HepG2 (cell line): ENCODE results near the gene CNTD1. TPM values are rescaled to one million over a fixed set of nuclear protein-coding genes. Genes with fewer than 3 reads are reported as not detected.
A peak's percentile ranks its signal among the peaks of the same experiment; 100 is the strongest.

ENCODE experiments used
- CCAR2 ChIP-seq: fragments of 200-400 bp; formaldehyde crosslinking; optimal IDR thresholded peaks from 2 replicates; pipeline ENCODE3; 2018; ENCODE audit warnings: low read depth, mild to moderate bottlenecking, low read length, moderate library complexity
- HNRNPLL ChIP-seq: fragments of 200-400 bp; formaldehyde crosslinking; IDR thresholded peaks from 2 replicates; pipeline ENCODE4 v1.6.1; 2017; ENCODE audit warnings: mild to moderate bottlenecking, low read depth, low read length; ENCODE audit not compliant: poor library complexity, severe bottlenecking
- JUNB ChIP-seq: sonication (generic); formaldehyde crosslinking; IDR thresholded peaks from 2 replicates; pipeline ENCODE4 v1.8.0; 2022; ENCODE audit warnings: missing genetic modification reagents, mild to moderate bottlenecking, borderline replicate concordance
- KDM5B ChIP-seq: sonication (generic); formaldehyde crosslinking; IDR thresholded peaks from 2 replicates; pipeline ENCODE4 v1.4.0; 2020; ENCODE audit warnings: missing genetic modification reagents, mild to moderate bottlenecking, borderline replicate concordance
- NCOA2 ChIP-seq: sonication (generic); formaldehyde crosslinking; IDR thresholded peaks from 2 replicates; pipeline ENCODE4 v1.8.0; 2022; ENCODE audit warnings: inconsistent platforms
- NKX3-1 ChIP-seq: sonication (generic); formaldehyde crosslinking; IDR thresholded peaks from 2 replicates; pipeline ENCODE4 v1.5.0; 2020; ENCODE audit warnings: missing genetic modification reagents
- SNRNP70 ChIP-seq: fragments of 200-400 bp; formaldehyde crosslinking; IDR thresholded peaks from 2 replicates; pipeline ENCODE4 v1.6.1; 2017; ENCODE audit warnings: mild to moderate bottlenecking, low read depth, low read length, moderate library complexity
- SOX6 ChIP-seq, 2 experiments: fragments of 450-650 bp in 1 of 2; sonication (generic) in 1 of 2; formaldehyde crosslinking in 1 of 2; IDR thresholded peaks; 2 replicates each; pipeline versions ENCODE4 v1.4.0 to v1.6.1; 2017 to 2020; ENCODE audit warnings: antibody characterized with exemption in 1 of 2, mild to moderate bottlenecking in 1 of 2, missing genetic modification reagents in 1 of 2
- ZMYM4 ChIP-seq: sonication (generic); formaldehyde crosslinking; IDR thresholded peaks from 2 replicates; pipeline ENCODE4 v1.8.1; 2023; ENCODE audit warnings: mild to moderate bottlenecking, missing genetic modification reagents
- ZNF382 ChIP-seq: sonication (generic); formaldehyde crosslinking; IDR thresholded peaks from 2 replicates; pipeline ENCODE4 v1.5.0; 2020; ENCODE audit warnings: missing genetic modification reagents, mild to moderate bottlenecking, borderline replicate concordance
- ZNF589 ChIP-seq: sonication (generic); formaldehyde crosslinking; conservative IDR thresholded peaks from 2 replicates; pipeline ENCODE4 v1.8.0; 2022; ENCODE audit warnings: mild to moderate bottlenecking, moderate library complexity, missing genetic modification reagents
- ZNF761 ChIP-seq: sonication (generic); formaldehyde crosslinking; conservative IDR thresholded peaks from 2 replicates; pipeline ENCODE4 v1.4.0; 2020; ENCODE audit warnings: mild to moderate bottlenecking, missing genetic modification reagents
- polyA plus RNA-seq, 8 experiments: library from polyadenylated mRNA; depleted of rRNA in 3 of 8; stranded (reverse) in 7 of 8; unstranded in 1 of 8; fragments of >200 nt; fragmentation: Illumina TruSeq in 4 of 8; extraction: Trizol in 4 of 8; gene quantifications; 2 replicates each; pipeline versions ENCODE4 v1.2.1 to v1.2.3, GENCODE V29; 2011 to 2016; ENCODE audit warnings: low read depth in 4 of 8, missing spikeins in 1 of 8, mixed read lengths in 1 of 8; ENCODE audit not compliant: insufficient read depth in 1 of 8
- total RNA-seq, 5 experiments: library from RNA; depleted of rRNA; stranded (reverse); fragments of >200 nt; fragmentation: Illumina TruSeq; extraction: Trizol; gene quantifications; 2 replicates each; pipeline ENCODE4 v1.2.3, GENCODE V29; 2016; ENCODE audit warnings: low read depth in 1 of 5
- TF ChIP-seq, protein P1 (sequence below): sonication (generic); formaldehyde crosslinking; IDR thresholded peaks from 2 replicates; pipeline ENCODE4 v1.8.0; 2022; ENCODE audit warnings: missing genetic modification reagents, mild to moderate bottlenecking, moderate library complexity, borderline replicate concordance
- TF ChIP-seq, protein P2 (sequence below): sonication (generic); formaldehyde crosslinking; IDR thresholded peaks from 2 replicates; pipeline ENCODE4 v1.5.0; 2020; ENCODE audit warnings: mild to moderate bottlenecking, missing genetic modification reagents
- TF ChIP-seq, protein P3 (sequence below): sonication (generic); formaldehyde crosslinking; IDR thresholded peaks from 2 replicates; pipeline ENCODE4 v1.4.0; 2020; ENCODE audit warnings: missing genetic modification reagents
- TF ChIP-seq, protein P4 (sequence below): sonication (generic); formaldehyde crosslinking; IDR thresholded peaks from 2 replicates; pipeline ENCODE4 v1.5.0; 2020; ENCODE audit warnings: mild to moderate bottlenecking, missing genetic modification reagents

Gene CNTD1
- total and polyA plus RNA-seq, 2 of the 13 experiments (the other 11 are each of a cell fraction or from before 2014, with no cell fraction given) = 0.11 to 0.15 TPM

DNA sequence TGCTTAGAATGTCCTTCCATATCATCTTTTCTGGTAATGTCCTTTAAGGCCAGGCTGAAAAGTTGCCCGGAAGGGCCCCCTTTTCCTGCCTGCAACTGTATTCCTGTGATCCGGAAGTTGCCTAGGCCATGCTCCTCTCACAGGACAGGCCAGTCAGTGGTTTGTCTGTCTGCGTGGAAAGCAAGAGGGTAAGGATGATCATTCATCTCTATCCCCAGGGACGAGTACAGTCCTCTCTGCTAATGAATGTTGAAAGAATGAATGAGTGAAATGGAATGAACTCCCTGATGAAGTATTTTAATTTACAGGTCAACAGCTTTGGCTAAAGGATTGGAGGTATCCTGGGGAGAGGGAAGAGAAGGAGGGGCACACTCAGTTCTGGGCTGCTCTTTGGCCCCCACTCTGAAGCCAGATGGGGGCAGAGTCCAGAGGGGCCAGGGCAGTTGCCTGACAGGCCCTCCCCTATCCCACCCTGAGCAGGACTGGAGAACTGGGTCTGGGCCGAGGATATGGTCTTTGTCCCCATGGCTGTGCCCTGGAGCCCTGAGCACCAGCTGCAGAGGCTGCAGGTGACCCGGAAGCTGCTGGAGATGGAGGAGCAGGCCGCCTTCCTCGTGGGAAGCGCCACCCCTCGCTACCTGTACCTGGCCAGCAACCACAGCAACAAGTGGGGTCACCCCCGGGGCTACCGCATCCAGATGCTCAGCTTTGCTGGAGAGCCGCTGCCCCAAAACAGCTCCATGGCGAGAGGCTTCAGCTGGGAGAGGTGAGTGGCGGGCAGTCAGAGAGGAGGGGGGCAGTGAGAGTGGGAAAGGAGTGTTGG, 55.5 kb downstream of the CNTD1 start (continued):
- TF ChIP-seq NCOA2 (CRISPR knock-in tag) (peak; percentile 30; the same call in 1 of the 2 replicates), KDM5B (CRISPR knock-in tag) (peak; percentile 50; the same call in 1 of the 2 replicates), JUNB (CRISPR knock-in tag) (no peak), ZNF382 (CRISPR knock-in tag) (no peak), SOX6 (IDR thresholded peaks at IDR 0.05) (no peak), SOX6 (CRISPR knock-in tag; IDR thresholded peaks at IDR 0.05) (peak; percentile 82), HNRNPLL (peak; percentile 54), ZMYM4 (CRISPR knock-in tag) (peak; percentile 47; the same call in 1 of the 2 replicates), SNRNP70 (no peak), ZNF761 (CRISPR knock-in tag) (peak; percentile 39; the same call in 1 of the 2 replicates), NKX3-1 (no peak), ZNF589 (0 out of 2 replicates have a peak, but pooled peaks have one; percentile 45), CCAR2 (peak; percentile 47)
- TF ChIP-seq, protein P1, sequence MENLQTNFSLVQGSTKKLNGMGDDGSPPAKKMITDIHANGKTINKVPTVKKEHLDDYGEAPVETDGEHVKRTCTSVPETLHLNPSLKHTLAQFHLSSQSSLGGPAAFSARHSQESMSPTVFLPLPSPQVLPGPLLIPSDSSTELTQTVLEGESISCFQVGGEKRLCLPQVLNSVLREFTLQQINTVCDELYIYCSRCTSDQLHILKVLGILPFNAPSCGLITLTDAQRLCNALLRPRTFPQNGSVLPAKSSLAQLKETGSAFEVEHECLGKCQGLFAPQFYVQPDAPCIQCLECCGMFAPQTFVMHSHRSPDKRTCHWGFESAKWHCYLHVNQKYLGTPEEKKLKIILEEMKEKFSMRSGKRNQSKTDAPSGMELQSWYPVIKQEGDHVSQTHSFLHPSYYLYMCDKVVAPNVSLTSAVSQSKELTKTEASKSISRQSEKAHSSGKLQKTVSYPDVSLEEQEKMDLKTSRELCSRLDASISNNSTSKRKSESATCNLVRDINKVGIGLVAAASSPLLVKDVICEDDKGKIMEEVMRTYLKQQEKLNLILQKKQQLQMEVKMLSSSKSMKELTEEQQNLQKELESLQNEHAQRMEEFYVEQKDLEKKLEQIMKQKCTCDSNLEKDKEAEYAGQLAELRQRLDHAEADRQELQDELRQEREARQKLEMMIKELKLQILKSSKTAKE = peak; percentile 42; the same call in 1 of the 2 replicates
- TF ChIP-seq, protein P2, sequence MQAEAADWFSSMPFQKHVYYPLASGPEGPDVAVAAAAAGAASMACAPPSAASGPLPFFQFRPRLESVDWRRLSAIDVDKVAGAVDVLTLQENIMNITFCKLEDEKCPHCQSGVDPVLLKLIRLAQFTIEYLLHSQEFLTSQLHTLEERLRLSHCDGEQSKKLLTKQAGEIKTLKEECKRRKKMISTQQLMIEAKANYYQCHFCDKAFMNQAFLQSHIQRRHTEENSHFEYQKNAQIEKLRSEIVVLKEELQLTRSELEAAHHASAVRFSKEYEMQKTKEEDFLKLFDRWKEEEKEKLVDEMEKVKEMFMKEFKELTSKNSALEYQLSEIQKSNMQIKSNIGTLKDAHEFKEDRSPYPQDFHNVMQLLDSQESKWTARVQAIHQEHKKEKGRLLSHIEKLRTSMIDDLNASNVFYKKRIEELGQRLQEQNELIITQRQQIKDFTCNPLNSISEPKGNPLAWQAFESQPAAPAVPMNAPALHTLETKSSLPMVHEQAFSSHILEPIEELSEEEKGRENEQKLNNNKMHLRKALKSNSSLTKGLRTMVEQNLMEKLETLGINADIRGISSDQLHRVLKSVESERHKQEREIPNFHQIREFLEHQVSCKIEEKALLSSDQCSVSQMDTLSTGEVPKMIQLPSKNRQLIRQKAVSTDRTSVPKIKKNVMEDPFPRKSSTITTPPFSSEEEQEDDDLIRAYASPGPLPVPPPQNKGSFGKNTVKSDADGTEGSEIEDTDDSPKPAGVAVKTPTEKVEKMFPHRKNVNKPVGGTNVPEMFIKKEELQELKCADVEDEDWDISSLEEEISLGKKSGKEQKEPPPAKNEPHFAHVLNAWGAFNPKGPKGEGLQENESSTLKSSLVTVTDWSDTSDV (CRISPR knock-in tag) = no peak; the same call in 1 of the 2 replicates
- TF ChIP-seq, protein P3, sequence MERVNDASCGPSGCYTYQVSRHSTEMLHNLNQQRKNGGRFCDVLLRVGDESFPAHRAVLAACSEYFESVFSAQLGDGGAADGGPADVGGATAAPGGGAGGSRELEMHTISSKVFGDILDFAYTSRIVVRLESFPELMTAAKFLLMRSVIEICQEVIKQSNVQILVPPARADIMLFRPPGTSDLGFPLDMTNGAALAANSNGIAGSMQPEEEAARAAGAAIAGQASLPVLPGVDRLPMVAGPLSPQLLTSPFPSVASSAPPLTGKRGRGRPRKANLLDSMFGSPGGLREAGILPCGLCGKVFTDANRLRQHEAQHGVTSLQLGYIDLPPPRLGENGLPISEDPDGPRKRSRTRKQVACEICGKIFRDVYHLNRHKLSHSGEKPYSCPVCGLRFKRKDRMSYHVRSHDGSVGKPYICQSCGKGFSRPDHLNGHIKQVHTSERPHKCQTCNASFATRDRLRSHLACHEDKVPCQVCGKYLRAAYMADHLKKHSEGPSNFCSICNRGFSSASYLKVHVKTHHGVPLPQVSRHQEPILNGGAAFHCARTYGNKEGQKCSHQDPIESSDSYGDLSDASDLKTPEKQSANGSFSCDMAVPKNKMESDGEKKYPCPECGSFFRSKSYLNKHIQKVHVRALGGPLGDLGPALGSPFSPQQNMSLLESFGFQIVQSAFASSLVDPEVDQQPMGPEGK (CRISPR knock-in tag) = peak; percentile 97
- TF ChIP-seq, protein P4, sequence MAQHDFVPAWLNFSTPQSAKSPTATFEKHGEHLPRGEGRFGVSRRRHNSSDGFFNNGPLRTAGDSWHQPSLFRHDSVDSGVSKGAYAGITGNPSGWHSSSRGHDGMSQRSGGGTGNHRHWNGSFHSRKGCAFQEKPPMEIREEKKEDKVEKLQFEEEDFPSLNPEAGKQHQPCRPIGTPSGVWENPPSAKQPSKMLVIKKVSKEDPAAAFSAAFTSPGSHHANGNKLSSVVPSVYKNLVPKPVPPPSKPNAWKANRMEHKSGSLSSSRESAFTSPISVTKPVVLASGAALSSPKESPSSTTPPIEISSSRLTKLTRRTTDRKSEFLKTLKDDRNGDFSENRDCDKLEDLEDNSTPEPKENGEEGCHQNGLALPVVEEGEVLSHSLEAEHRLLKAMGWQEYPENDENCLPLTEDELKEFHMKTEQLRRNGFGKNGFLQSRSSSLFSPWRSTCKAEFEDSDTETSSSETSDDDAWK (CRISPR knock-in tag) = no peak
